Neural cell (in vitro differentiated cells): ENCODE measurements around the gene MYO1D.

Source experiments
- CTCF ChIP-seq: fragments of 450-650 bp; IDR thresholded peaks from 2 replicates; pipeline ENCODE4 v1.5.1; 2014; ENCODE audit warnings: antibody characterized with exemption, mild to moderate bottlenecking, moderate library complexity; ENCODE audit not compliant: poor library complexity, severe bottlenecking
- EP300 ChIP-seq: fragments of 450-650 bp; conservative IDR thresholded peaks from 2 replicates; pipeline ENCODE4 v1.6.1; 2014; ENCODE audit warnings: antibody characterized with exemption, mild to moderate bottlenecking, moderate library complexity; ENCODE audit not compliant: poor library complexity, severe bottlenecking
- EZH2 ChIP-seq: fragments of 200-600, 300-800 bp; shearing (Covaris generic), sonication (generic); IDR thresholded peaks from 2 replicates; pipeline ENCODE4 v1.6.1; 2014; ENCODE audit warnings: antibody characterized with exemption, low read length, borderline replicate concordance, mild to moderate bottlenecking; ENCODE audit not compliant: insufficient read depth, poor library complexity, severe bottlenecking
- POLR2AphosphoS5 ChIP-seq: IDR thresholded peaks from 2 replicates; pipeline ENCODE4 v1.6.1; 2012
- RAD21 ChIP-seq: fragments of 450-650 bp; conservative IDR thresholded peaks from 2 replicates; pipeline ENCODE4 v1.6.1; 2014; ENCODE audit warnings: antibody characterized with exemption, mild to moderate bottlenecking, moderate library complexity
- REST ChIP-seq: IDR thresholded peaks from 2 replicates; pipeline ENCODE4 v1.6.1; 2012; ENCODE audit warnings: borderline replicate concordance
- SMC3 ChIP-seq: fragments of 450-650 bp; conservative IDR thresholded peaks from 2 replicates; pipeline ENCODE4 v1.6.1; 2014; ENCODE audit warnings: antibody characterized with exemption, mild to moderate bottlenecking, moderate library complexity; ENCODE audit not compliant: poor library complexity
- TAF1 ChIP-seq: IDR thresholded peaks from 2 replicates; pipeline ENCODE4 v1.6.1; 2012; ENCODE audit warnings: low read depth

GRCh38 chr17:32510466-32510865 lies 366.5 kb downstream of the MYO1D start:
- TF ChIP-seq CTCF: no peak
- TF ChIP-seq EZH2: no peak
- TF ChIP-seq TAF1: no peak
- TF ChIP-seq EP300: no peak
- TF ChIP-seq RAD21: no peak
- TF ChIP-seq REST: no peak
- no peak for TF ChIP-seq SMC3
- no peak for TF ChIP-seq POLR2AphosphoS5
